ENCODE results near the gene XYLB. TPM values are rescaled to one million over a fixed set of nuclear protein-coding genes. Genes with fewer than 3 reads are reported as not detected.

The XYLB gene
- polyA plus RNA-seq, 4 donors: 9.3 to 11.0 (median 10.0) TPM

- DNase-seq (ENCODE audit: low read depth in 4 of 4, low spot score in 3 of 4): no peak
These were observed 14.9 kb downstream of the XYLB start for GRCh38 chr3:38361496-38361895.

GRCh38 chr3:38362825-38363224 lies 16.2 kb downstream of the XYLB start:
- DNase-seq (ENCODE audit: low read depth in 4 of 4, low spot score in 3 of 4): no peak

- DNase-seq (ENCODE audit: low read depth in 4 of 4, low spot score in 3 of 4): no peak
These were observed 18.3 kb downstream of the XYLB start for GRCh38 chr3:38364721-38365400.

DNA sequence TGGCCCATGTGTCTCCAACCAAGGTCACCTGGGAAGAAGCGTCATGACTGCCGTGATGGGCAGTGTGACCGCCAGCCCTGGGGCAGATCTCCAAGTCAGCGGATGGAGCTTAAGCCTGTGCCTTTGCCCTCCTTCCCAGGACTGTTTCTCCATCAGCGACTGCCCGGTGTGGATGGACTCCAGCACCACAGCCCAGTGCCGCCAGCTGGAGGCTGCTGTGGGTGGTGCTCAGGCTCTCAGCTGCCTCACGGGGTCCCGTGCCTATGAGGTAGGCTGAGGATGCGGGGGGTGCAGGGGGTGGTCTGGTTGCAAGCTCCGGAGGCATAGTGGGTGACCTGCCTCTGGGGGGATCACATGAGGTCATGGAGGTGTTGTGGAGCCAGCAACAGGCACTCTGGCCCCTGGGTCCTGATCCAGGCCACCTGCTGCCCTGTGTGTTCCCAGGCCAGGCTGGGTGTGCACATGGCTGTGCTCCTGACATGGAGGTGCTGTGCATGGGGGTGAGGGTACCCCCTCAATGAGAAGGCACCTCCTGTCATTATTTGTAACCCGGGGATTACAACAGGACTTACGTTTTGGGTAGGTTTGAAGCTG lies 19.0 kb downstream of the XYLB start:
- DNase-seq (ENCODE audit: low read depth in 4 of 4, low spot score in 3 of 4): no peak

GRCh38 chr3:38366082-38366481 lies 19.5 kb downstream of the XYLB start:
- no peak for DNase-seq (ENCODE audit: low read depth in 4 of 4, low spot score in 3 of 4)

DNA sequence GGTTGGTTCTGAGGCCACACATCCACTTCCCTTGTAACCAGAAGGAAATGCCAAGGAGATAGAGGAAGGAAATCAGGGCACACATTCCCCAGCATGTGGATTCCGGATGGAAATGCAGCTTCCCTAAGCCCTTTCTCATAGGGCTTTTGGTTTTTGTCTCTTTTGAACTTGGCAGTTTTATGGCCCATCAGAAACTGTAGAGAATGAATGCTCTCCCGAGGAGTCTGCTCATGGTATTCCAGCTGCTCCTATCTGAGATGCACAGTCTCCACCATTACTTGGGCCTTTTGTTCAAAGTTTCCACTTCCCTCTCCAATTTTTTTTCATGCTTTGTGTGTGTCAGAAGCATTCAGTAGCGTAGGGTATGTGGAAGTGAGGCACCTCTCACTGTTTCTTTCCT lies 21.2 kb downstream of the XYLB start:
- no peak for DNase-seq (ENCODE audit: low read depth in 4 of 4, low spot score in 3 of 4)

- DNase-seq (ENCODE audit: low read depth in 4 of 4, low spot score in 3 of 4): no peak
These were observed 21.7 kb downstream of the XYLB start for GRCh38 chr3:38368238-38368637.

DNA sequence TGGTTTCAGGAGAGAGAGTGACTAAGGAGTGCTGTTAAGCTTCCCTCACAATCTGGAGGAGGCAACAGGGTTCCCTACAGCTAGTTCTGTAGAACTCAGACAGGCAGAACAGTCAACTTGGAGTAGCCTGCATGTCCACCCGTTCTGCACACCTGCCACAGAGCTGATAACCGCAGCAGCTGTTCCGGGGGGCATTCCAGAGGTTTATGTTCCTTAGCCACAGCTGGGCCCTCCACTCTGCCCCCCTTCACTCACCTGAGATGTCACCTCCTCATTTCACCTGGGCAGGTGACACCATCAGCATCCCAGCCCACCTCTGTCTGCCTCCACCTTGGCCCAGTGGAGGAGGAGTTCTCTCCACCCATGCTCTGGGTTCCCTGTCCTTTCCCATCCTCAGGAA lies 22.6 kb downstream of the XYLB start:
- DNase-seq (ENCODE audit: low read depth in 4 of 4, low spot score in 3 of 4): no peak

DNA sequence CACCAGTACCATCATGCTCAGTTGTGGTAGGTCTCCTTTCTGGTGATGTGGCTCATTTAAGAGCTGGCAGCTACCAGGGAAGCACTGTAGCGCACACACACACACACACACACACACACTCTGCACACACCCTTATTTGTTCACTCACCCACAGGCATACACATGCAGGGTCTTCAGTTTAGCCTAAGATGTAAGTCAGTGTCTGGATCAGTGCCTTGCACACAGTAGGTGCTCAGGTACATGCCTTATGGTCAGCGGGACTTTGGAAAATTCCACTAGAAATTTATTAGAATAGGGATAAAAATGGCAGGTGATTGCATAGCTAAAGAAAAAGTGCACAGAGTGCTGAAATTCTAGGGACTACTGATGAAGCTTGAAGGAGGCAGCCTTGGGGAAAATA lies 23.6 kb downstream of the XYLB start:
- no peak for DNase-seq (ENCODE audit: low read depth in 4 of 4, low spot score in 3 of 4)

- no peak for DNase-seq (ENCODE audit: low read depth in 4 of 4, low spot score in 3 of 4)
These were observed 24.3 kb downstream of the XYLB start for GRCh38 chr3:38370861-38371260.

DNA sequence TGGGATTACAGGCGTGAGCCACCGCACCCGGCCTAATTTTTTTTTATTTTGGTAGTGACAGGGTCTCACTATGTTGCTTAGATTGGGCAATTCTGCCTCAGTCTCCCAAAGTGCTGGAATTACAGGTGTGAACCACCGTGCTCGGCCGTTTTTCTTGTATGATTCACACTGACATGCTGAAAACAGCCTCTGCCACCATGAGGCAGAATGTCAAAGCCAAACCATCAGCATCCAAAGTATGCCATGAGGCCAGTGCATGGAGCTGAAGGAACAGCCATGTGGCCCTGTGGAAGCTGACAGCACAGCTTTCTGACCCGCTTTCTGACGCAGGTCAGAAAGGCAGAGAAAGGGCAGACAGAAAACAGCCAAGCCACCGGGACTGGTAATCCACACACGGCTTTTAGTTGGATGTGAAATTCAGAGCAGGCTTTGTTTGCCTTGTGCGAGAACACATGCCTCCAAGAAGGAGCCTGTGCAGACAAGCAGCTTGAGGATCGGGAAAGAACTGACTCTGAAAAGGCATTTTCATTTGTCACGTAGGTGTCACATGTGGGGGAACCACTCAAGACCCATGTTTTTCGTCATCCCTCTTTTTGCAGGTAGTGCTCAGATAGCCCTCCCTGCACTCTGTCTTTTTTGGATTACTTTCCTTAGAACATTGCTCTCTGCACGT lies 25.1 kb downstream of the XYLB start:
- DNase-seq (ENCODE audit: low read depth in 4 of 4, low spot score in 3 of 4): no peak

DNA sequence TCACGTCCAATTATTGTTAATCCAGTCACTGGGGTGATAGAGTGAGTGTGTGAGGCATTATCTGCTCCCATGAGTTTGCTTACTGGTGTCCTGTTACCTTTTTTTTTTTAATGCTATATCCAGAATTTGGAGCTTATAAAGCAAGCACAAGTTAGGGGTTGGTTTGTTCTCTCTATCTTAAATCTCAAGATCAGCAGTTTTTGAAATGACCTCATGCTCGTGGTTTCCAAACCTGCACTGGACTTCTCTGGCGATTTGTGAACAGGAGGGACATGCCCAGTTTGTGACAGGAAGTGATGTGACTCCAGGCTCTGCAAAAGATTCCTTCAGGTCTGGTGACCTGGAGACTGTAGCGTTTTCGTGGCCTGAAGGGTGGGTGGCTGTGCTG lies 25.6 kb downstream of the XYLB start:
- no peak for DNase-seq (ENCODE audit: low read depth in 4 of 4, low spot score in 3 of 4)

GRCh38 chr3:38374221-38374620 lies 27.6 kb downstream of the XYLB start:
- no peak for DNase-seq (ENCODE audit: low read depth in 4 of 4, low spot score in 3 of 4)

- DNase-seq (ENCODE audit: low read depth in 4 of 4, low spot score in 3 of 4): no peak
These were observed 28.5 kb downstream of the XYLB start for GRCh38 chr3:38375072-38375471.

DNA sequence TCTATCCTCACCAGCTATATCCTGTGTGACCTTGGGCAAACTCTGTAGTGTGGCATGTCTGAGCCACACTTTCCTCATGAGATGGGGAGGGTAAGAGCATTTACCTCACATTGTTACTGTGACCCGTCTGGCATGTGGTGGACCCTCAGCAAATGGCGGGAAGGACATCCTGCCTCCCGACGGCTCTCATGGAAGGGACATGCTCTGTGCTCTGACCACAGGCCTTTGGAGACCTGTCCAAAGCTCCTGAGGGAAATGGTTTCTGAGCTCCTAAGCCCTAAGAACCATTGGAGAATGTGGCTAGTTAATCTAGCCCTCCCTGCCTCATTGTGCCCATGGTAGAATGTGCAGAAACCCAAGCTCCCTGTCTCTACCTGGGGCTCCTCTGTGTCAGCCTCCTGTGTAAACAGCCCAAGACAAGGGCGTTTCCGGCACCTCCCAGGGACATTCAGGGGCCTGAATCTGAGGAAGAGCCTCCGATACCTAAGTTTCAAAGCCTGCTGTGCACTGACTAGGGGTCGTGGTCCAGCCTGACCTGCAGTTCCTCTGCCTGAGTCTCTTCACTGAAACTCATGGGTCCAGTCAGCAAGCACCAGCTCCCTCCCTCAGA lies 29.0 kb downstream of the XYLB start:
- no peak for DNase-seq (ENCODE audit: low read depth in 4 of 4, low spot score in 3 of 4)

DNA sequence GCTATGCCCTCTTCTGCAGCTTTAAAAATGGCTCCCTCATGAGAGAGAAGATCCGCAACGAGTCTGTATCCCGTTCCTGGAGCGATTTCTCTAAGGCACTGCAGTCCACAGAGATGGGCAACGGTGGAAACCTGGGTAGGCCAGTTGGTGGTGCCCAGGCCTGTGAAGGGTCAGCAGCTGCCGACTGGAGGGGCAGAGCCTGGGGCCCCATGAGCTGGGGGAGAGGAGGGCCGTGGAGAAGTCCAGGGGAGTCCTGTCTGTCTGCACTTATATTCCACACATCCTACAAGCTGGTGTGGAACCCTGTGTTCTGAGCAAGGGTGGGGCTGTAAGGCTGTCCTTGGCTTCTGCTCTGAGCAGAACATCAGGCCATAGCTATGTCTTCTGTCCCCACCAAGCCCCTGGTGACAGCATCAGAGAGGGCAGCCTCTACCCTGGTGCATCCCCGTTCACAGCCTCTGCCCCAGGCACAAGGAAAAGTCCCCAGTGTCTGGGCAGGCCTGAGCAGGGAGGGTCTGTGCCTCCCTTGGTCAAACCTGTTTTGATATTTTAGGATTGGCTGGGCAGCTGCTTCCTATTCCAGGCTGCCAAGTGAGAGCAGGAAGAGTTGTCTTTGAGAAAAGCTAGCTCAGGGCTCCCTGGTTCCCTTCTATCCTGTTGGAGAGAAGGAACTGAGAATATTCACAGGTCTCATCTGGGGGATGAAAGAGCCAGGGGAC lies 29.7 kb downstream of the XYLB start:
- DNase-seq (ENCODE audit: low read depth in 4 of 4, low spot score in 3 of 4): no peak

GRCh38 chr3:38379201-38379770 lies 32.7 kb downstream of the XYLB start:
- no peak for DNase-seq (ENCODE audit: low read depth in 4 of 4, low spot score in 3 of 4)

GRCh38 chr3:38382506-38383080 lies 36.0 kb downstream of the XYLB start:
- DNase-seq (ENCODE audit: low read depth in 4 of 4, low spot score in 3 of 4): no peak

DNA sequence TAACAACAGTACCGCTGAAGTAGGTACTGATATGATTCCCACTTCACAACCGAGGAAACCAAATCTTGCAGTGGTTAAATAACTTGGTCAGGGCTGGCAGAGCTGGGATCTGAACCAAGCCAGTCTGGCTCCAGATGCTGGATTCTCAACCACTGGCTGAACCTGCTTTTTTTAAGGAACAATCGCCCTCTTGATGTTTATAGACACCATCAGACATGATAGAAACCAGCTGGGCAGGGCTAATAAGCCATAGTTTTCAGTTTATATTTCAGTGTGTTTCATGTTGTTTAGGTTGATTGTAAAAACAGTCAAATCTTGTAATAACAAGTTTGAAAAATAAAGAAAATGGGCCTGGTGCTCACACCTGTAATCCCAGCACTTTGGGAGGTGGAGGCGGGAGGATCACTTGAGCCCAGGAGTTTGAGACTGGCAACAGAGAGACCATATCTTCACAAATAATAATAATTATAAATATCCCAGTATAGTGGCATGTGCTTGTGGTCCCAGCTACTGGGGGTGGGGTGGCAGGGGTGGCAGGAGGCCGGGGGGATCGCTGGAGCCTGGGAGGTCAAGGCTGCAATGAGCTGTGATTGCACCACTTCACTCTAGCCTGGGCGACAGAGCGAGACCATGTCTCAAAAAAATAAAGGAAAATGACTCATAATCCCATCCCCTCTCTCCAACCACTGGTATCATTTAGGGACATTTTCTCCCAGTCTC lies 36.7 kb downstream of the XYLB start:
- no peak for DNase-seq (ENCODE audit: low read depth in 4 of 4, low spot score in 3 of 4)

All from right renal pelvis (tissue), 4 donors.